GM23338 (cell line): ENCODE results near the gene ACSF2. TPM values are rescaled to one million over a fixed set of nuclear protein-coding genes. Genes with fewer than 3 reads are reported as not detected.

Source experiments
- ATAC-seq: fragments of 200-7000 bp; cut with Tn5 transposase; 3 replicates; pipeline ENCODE4 v1.9.1; 2020
- DNase-seq: peaks from one replicate; pipeline ENCODE4 v3.0.0-alpha.2; 2015; ENCODE audit warnings: low spot score
- H2AFZ ChIP-seq: fragments of 200-600 bp; sonication (generic); 2 replicates; pipeline ENCODE4 v1.8.0; 2016; ENCODE audit warnings: antibody characterized with exemption, mild to moderate bottlenecking, moderate library complexity
- H3F3A ChIP-seq: fragments of 200-600 bp; sonication (generic); replicated peaks from 2 replicates; pipeline ENCODE4 v1.8.0; 2017; ENCODE audit warnings: antibody characterized with exemption, mixed run types, low read depth
- H3K27ac ChIP-seq: fragments of 200-600 bp; sonication (generic); 2 replicates; pipeline ENCODE4 v1.6.1; 2016; ENCODE audit warnings: low read depth
- H3K27me3 ChIP-seq: fragments of 200-600 bp; sonication (generic); 2 replicates; pipeline ENCODE4 v1.8.0; 2016; ENCODE audit warnings: mild to moderate bottlenecking, mixed run types, moderate library complexity; ENCODE audit not compliant: insufficient read depth
- H3K36me3 ChIP-seq: fragments of 200-600 bp; sonication (generic); 2 replicates; pipeline ENCODE4 v1.8.0; 2016; ENCODE audit warnings: mild to moderate bottlenecking; ENCODE audit not compliant: insufficient read depth
- H3K4me1 ChIP-seq: fragments of 200-600 bp; sonication (generic); 2 replicates; pipeline ENCODE4 v1.8.0; 2016; ENCODE audit warnings: mild to moderate bottlenecking, moderate library complexity; ENCODE audit not compliant: insufficient read depth
- H3K4me2 ChIP-seq: fragments of 200-600 bp; sonication (generic); 2 replicates; pipeline ENCODE4 v1.7.1; 2017; ENCODE audit warnings: mixed run types
- H3K4me3 ChIP-seq: fragments of 200-600 bp; sonication (generic); 2 replicates; pipeline ENCODE4 v1.6.1; 2016; ENCODE audit warnings: mixed run types
- H3K79me2 ChIP-seq: fragments of 200-600 bp; sonication (generic); replicated peaks from 2 replicates; pipeline ENCODE4 v1.8.0; 2017; ENCODE audit warnings: mild to moderate bottlenecking; ENCODE audit not compliant: insufficient read depth
- H3K9me2 ChIP-seq: fragments of 200-600 bp; sonication (generic); 2 replicates; pipeline ENCODE4 v1.8.0; 2017; ENCODE audit not compliant: insufficient read depth
- H4K20me1 ChIP-seq: fragments of 200-600 bp; sonication (generic); replicated peaks from 2 replicates; pipeline ENCODE4 v1.8.0; 2017; ENCODE audit warnings: mild to moderate bottlenecking; ENCODE audit not compliant: insufficient read depth
- H3K27ac Mint-ChIP-seq: 2 replicates; pipeline ENCODE4 v1.8.0; 2020; ENCODE audit warnings: inconsistent platforms, mild to moderate bottlenecking, moderate library complexity, mixed read lengths
- H3K27me3 Mint-ChIP-seq: 3 replicates; pipeline ENCODE4 v1.8.0; 2022; ENCODE audit warnings: low read depth, mild to moderate bottlenecking, moderate library complexity, mixed read lengths, inconsistent platforms; ENCODE audit not compliant: insufficient read depth, poor library complexity
- H3K36me3 Mint-ChIP-seq: 3 replicates; pipeline ENCODE4 v1.8.0; 2021; ENCODE audit warnings: low read depth, mild to moderate bottlenecking, inconsistent platforms, moderate library complexity, mixed read lengths
- H3K4me1 Mint-ChIP-seq: 3 replicates; pipeline ENCODE4 v1.8.0; 2020; ENCODE audit warnings: mild to moderate bottlenecking, inconsistent platforms, mixed read lengths
- H3K4me3 Mint-ChIP-seq: 3 replicates; pipeline ENCODE4 v1.8.0; 2021; ENCODE audit warnings: moderate library complexity, mild to moderate bottlenecking, inconsistent platforms, mixed read lengths
- H3K9me3 Mint-ChIP-seq: 3 replicates; pipeline ENCODE4 v1.8.0; 2020; ENCODE audit warnings: moderate library complexity, mild to moderate bottlenecking, inconsistent platforms, mixed read lengths
- CTCF ChIP-seq, 2 experiments: fragments of 200-600 bp in 1 of 2; sonication (generic) in 1 of 2; conservative IDR thresholded peaks; 2 replicates each; pipeline versions ENCODE4 v1.5.1 to v1.6.1; 2016 to 2017; ENCODE audit warnings: antibody characterized with exemption in 2 of 2, low read depth in 2 of 2, mild to moderate bottlenecking in 2 of 2, moderate library complexity in 1 of 2
- EZH2 ChIP-seq: fragments of 200-600 bp; sonication (generic); IDR thresholded peaks from one replicate; pipeline ENCODE4 v1.8.0; 2017; ENCODE audit warnings: antibody characterized with exemption, mild to moderate bottlenecking, low read depth; ENCODE audit not compliant: unreplicated experiment
- EZH2phosphoT487 ChIP-seq: fragments of 200-600 bp; sonication (generic); IDR thresholded peaks from one replicate; pipeline ENCODE4 v1.8.1; 2018; ENCODE audit warnings: antibody characterized with exemption; ENCODE audit not compliant: unreplicated experiment
- JUNB ChIP-seq: IDR thresholded peaks from one replicate; pipeline ENCODE4 v1.6.1; 2016; ENCODE audit warnings: antibody characterized with exemption; ENCODE audit not compliant: unreplicated experiment
- NANOG ChIP-seq: IDR thresholded peaks from 2 replicates; pipeline ENCODE4 v1.6.1; 2016; ENCODE audit warnings: antibody characterized with exemption, borderline replicate concordance
- POLR2AphosphoS5 ChIP-seq: IDR thresholded peaks from 2 replicates; pipeline ENCODE4 v1.6.1; 2016; ENCODE audit warnings: antibody characterized with exemption, low read depth
- STAT1 ChIP-seq: IDR thresholded peaks from one replicate; pipeline ENCODE4 v1.6.1; 2016; ENCODE audit warnings: antibody characterized with exemption; ENCODE audit not compliant: unreplicated experiment
- ZNF331 ChIP-seq: fragments of 250-450 bp; sonication (Bioruptor Pico); IDR thresholded peaks from 2 replicates; pipeline ENCODE4 v1.5.0; 2020; ENCODE audit warnings: low read depth, mild to moderate bottlenecking, moderate library complexity
- ZNF462 ChIP-seq: fragments of 250-450 bp; sonication (Bioruptor Pico); IDR thresholded peaks from 2 replicates; pipeline ENCODE4 v1.5.0; 2020; ENCODE audit warnings: mild to moderate bottlenecking, moderate library complexity
- polyA plus RNA-seq: library from polyadenylated mRNA; unstranded; fragments of >200 nt; fragmentation: Nextera tagmentation; extraction: Ambion mirVana; gene quantifications from 2 replicates; pipeline ENCODE4 v1.2.1, GENCODE V29; 2016
- total RNA-seq: library from RNA; depleted of rRNA; stranded (reverse); fragments of >200 nt; shearing (Covaris generic); gene quantifications from 2 replicates; pipeline ENCODE4 v1.2.3, GENCODE V29; 2014
- TF ChIP-seq, protein P1 (sequence below): IDR thresholded peaks from 2 replicates; pipeline ENCODE4 v1.6.1; 2016; ENCODE audit warnings: antibody characterized with exemption

The ACSF2 gene
- total and polyA plus RNA-seq, 2 experiments from 2014 or later: 6.9 to 12.4 TPM

DNA sequence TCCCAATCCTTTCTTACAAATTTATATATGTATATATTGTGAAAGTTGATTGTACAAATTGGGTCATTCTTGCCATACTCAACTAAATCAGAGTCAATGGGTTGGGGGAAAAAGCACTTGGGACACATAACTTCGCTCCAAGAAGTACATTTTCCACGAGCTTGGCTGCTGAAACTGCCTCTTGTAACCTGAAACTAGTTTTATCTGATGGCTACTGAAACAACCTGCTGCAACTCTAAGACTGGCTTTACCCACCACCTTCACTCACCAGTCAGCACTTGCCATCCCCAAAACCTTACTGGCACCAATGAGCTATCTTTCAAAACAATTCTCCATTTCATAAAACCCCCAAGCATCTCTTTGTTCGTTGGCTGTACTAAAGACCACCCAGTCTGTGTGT, 67.7 kb downstream of the ACSF2 start:
- DNase-seq: no peak
- H2AFZ ChIP-seq: no peak overlapping the region
- H4K20me1 ChIP-seq: no peaks in the 10 kb centered on the region

More for the DNA sequence above, 67.7 kb downstream of the ACSF2 start:
- Mint-ChIP-seq H3K27me3 (peaks cover 4% of the 10 kb centered on the region), H3K27ac (no peak overlapping the region), H3K36me3 (no peaks in the 10 kb centered on the region), H3K4me1 (no peaks in the 10 kb centered on the region), H3K9me3 (no peaks in the 10 kb centered on the region), H3K4me3 (no peak overlapping the region)
- Histone ChIP-seq H3K9me2 (no peaks in the 10 kb centered on the region), H3F3A (no peaks in the 10 kb centered on the region), H3K4me2 (no peak overlapping the region), H3K79me2 (no peaks in the 10 kb centered on the region), H3K36me3 (no peaks in the 10 kb centered on the region), H3K27me3 (no peaks in the 10 kb centered on the region), H3K27ac (no peak overlapping the region), H3K4me1 (no peaks in the 10 kb centered on the region), H3K4me3 (no peak overlapping the region)
- ATAC-seq: no peak
- TF ChIP-seq JUNB: no peak
- TF ChIP-seq, protein P1, sequence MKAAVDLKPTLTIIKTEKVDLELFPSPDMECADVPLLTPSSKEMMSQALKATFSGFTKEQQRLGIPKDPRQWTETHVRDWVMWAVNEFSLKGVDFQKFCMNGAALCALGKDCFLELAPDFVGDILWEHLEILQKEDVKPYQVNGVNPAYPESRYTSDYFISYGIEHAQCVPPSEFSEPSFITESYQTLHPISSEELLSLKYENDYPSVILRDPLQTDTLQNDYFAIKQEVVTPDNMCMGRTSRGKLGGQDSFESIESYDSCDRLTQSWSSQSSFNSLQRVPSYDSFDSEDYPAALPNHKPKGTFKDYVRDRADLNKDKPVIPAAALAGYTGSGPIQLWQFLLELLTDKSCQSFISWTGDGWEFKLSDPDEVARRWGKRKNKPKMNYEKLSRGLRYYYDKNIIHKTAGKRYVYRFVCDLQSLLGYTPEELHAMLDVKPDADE: no peak
- TF ChIP-seq EZH2phosphoT487: no peak
- no peak for TF ChIP-seq ZNF462 (CRISPR knock-in tag)
- no peak for TF ChIP-seq POLR2AphosphoS5
- no peak for TF ChIP-seq STAT1
- TF ChIP-seq CTCF (conservative IDR thresholded peaks at IDR 0.05; ENCODE audit: low read depth in 2 of 2): no peak
- TF ChIP-seq ZNF331 (CRISPR knock-in tag): no peak
- TF ChIP-seq EZH2: no peak
- TF ChIP-seq NANOG: no peak
